Naive B cell (primary cell): ENCODE measurements around the gene NPAS3. TPM values are rescaled to one million over a fixed set of nuclear protein-coding genes. Genes with fewer than 3 reads are reported as not detected.
A peak's percentile ranks its signal among the peaks of the same experiment; 100 is the strongest.

ENCODE experiments used
- ATAC-seq, 2 donors: fragments of 150-1000 bp; cut with Tn5 transposase; 2 replicates each; pipeline ENCODE4 v1.10.0; 2021; ENCODE audit warnings: low read depth in 2 of 2, mild to moderate bottlenecking in 2 of 2, moderate library complexity in 2 of 2
- DNase-seq: peaks from one replicate; pipeline ENCODE4 v3.0.0; 2022
- H3K27ac Mint-ChIP-seq, 6 donors: one replicate each; pipeline ENCODE4 v1.8.0; 2020 to 2022; ENCODE audit warnings: mild to moderate bottlenecking in 6 of 6, mixed read lengths in 6 of 6, moderate library complexity in 5 of 6, inconsistent platforms in 2 of 6
- H3K27me3 Mint-ChIP-seq, 3 donors: one replicate each; pipeline ENCODE4 v1.8.0; 2021 to 2022; ENCODE audit warnings: mixed read lengths in 3 of 3, mild to moderate bottlenecking in 1 of 3
- H3K36me3 Mint-ChIP-seq, 2 donors: one replicate each; pipeline ENCODE4 v1.8.0; 2020 to 2022; ENCODE audit warnings: mixed read lengths in 2 of 2, inconsistent platforms in 1 of 2, mild to moderate bottlenecking in 1 of 2
- H3K4me1 Mint-ChIP-seq, 3 donors: one replicate each; pipeline ENCODE4 v1.8.0; 2020 to 2022; ENCODE audit warnings: mixed read lengths in 3 of 3, inconsistent platforms in 1 of 3, mild to moderate bottlenecking in 1 of 3, moderate library complexity in 1 of 3
- H3K4me3 Mint-ChIP-seq, 8 donors: one replicate each; pipeline ENCODE4 v1.8.0; 2020 to 2022; ENCODE audit warnings: mild to moderate bottlenecking in 8 of 8, mixed read lengths in 8 of 8, moderate library complexity in 8 of 8, inconsistent platforms in 2 of 8
- H3K9me3 Mint-ChIP-seq, 7 donors: one replicate each; pipeline ENCODE4 v1.8.0; 2020 to 2022; ENCODE audit warnings: mixed read lengths in 7 of 7, mild to moderate bottlenecking in 5 of 7, inconsistent platforms in 2 of 7, moderate library complexity in 1 of 7
- polyA plus RNA-seq, 6 donors: library from polyadenylated mRNA; unstranded; fragments of 300-500 nt; fragmentation: Illumina TruSeq; gene quantifications; one replicate each; pipeline ENCODE4 v1.2.3, GENCODE V29; 2021; ENCODE audit warnings: low read depth in 6 of 6

NPAS3 gene
- polyA plus RNA-seq, 6 donors from 2014 or later: not detected

DNA sequence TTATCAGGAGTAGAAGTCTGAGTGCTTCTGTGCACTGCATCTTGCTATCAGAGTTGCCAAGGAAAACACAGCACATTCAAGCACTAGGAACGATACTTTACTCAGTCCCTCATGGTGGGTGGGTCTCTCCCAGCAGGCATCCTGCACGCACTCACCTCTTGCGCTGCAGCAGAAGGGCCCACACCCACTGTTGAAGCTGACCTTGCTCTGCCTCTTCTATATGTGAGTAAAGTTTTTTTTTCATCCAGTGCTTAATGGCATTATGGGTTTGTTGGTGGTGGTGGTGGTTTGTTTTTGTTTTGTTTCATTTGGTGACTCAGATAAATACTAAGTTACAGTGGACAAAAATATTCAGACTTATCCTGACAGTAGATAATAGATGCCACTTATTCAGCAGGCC lies 663.7 kb downstream of the NPAS3 start:
- Mint-ChIP-seq H3K4me3 (no peak overlapping the region), H3K9me3 (peaks cover 0 to 5% (median 2%) of the 10 kb centered on the region in 7 donors), H3K4me1 (no peaks in the 10 kb centered on the region), H3K27ac (no peak overlapping the region), H3K27me3 (peaks cover 0 to 6% (median 0%) of the 10 kb centered on the region in 3 donors), H3K36me3 (no peaks in the 10 kb centered on the region)
- DNase-seq (no peak), ATAC-seq (no peak)

DNA sequence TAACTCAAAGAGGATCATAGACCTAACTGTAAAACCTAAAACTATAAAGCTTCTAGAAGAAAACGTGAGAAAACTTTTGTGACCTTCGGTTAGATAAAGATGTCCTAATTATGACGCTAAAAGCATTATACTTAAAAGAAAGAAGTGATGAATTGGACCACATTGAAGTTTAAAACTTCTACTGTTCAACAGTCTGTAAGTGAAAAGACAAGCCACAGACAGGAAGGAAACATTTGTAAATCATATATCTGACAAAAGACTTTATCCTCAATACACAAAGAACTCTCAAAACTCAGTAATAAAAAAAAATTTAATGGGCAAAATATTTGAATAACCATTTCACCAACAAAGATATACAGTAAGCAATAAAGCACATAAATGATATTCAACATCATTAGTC lies 667.9 kb downstream of the NPAS3 start:
- H3K4me1 Mint-ChIP-seq: no peaks in the 10 kb centered on the region
- H3K27ac Mint-ChIP-seq: no peak overlapping the region
- H3K27me3 Mint-ChIP-seq: peaks cover 0 to 6% (median 0%) of the 10 kb centered on the region in 3 donors
- H3K4me3 Mint-ChIP-seq: no peak overlapping the region
- H3K36me3 Mint-ChIP-seq: no peaks in the 10 kb centered on the region
- DNase-seq (no peak), ATAC-seq (no peak)
- H3K9me3 Mint-ChIP-seq: peaks cover 0 to 5% (median 2%) of the 10 kb centered on the region in 7 donors

DNA sequence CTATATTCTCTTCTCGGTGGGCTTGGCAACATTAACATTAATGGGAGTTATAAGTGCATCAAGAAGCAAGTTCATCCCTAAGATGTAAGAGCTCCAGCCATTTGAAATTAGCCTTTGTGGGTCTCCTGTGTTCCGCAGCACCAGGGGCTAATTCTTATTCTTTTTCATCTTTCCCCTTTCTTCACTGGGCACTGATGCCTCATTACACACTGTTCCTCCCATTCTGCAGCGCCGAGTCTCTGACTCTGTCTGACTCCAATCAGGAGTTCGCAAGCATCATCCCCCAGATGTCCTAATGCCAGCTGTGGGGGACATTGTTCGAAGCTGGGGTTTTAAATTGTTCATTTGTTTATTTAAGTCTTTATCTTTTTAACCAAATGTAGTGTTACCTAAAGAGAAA lies 670.9 kb downstream of the NPAS3 start:
- Mint-ChIP-seq H3K4me3 (no peak overlapping the region), H3K27ac (no peak overlapping the region), H3K9me3 (peaks cover 0 to 4% (median 0%) of the 10 kb centered on the region in 7 donors), H3K4me1 (no peaks in the 10 kb centered on the region), H3K36me3 (no peaks in the 10 kb centered on the region), H3K27me3 (no peaks in the 10 kb centered on the region)
- DNase-seq: no peak
- no peak for ATAC-seq

DNA sequence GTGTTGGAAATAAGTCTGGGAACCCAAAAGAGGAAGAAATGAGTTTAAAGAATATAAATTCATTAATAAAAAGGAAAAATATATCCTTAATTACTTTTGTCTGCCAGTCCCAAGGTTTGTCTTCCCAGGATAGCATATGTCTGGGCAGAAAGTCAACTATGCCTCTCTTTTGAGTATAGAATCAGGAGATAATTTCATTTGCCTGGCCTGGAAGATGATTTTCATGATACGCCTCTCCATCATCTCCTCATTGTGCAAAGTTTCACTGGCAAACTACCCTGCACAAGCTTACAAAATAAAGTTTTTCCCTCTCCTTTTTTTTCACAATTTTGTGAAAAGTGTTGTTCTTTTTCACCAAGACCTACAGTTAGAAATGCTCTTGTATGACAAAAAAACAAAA lies 671.4 kb downstream of the NPAS3 start:
- no peak overlapping the region for H3K4me3 Mint-ChIP-seq
- ATAC-seq (no peak), DNase-seq (no peak)

DNA sequence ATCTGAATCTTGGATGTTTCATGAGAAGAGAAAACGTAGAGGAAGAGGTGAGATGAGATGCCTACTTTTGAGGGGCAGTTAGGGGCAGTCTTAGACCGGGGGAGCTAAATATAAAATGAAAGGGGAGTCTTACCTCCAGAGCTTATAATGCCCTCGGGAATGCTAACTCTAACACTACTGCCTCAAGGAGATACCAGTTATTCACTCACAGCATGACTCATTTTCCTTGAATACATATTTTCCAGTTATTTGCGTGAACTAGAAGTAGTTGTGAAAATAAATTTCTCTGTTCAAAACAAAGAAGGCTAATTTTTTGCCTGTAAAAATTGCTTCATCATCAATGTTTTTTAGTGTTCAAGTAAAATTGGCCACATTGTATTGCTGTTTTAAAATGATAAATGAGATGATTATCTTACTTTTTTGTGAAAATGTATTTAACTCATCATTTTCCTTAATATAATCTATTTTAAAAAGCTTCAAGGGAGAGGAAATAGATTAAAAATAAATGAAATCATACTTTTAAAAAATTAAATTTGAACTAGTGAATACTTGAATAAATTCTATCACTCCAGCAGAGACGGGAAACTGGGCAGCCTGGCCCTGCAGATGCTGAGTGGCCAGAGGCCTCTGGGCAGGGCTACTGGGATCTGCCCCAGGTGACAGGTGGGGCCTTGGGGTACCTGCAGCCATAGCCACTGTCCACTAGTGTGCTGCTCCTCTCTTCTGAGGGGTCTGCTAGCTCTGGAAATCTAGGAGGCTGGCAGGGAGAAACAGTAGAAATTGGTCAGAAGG lies 672.9 kb downstream of the NPAS3 start:
- Mint-ChIP-seq H3K36me3 (no peaks in the 10 kb centered on the region), H3K27ac (no peak overlapping the region), H3K9me3 (peaks cover 0 to 4% (median 0%) of the 10 kb centered on the region in 7 donors), H3K4me1 (no peaks in the 10 kb centered on the region), H3K27me3 (no peaks in the 10 kb centered on the region), H3K4me3 (no peak overlapping the region)
- no peak for ATAC-seq
- no peak for DNase-seq

More for the DNA sequence above, 671.4 kb downstream of the NPAS3 start:
- H3K27me3 Mint-ChIP-seq: no peaks in the 10 kb centered on the region
- no peak overlapping the region for H3K27ac Mint-ChIP-seq
- H3K36me3 Mint-ChIP-seq: no peaks in the 10 kb centered on the region
- no peaks in the 10 kb centered on the region for H3K4me1 Mint-ChIP-seq
- peaks cover 0 to 4% (median 2%) of the 10 kb centered on the region in 7 donors for H3K9me3 Mint-ChIP-seq

DNA sequence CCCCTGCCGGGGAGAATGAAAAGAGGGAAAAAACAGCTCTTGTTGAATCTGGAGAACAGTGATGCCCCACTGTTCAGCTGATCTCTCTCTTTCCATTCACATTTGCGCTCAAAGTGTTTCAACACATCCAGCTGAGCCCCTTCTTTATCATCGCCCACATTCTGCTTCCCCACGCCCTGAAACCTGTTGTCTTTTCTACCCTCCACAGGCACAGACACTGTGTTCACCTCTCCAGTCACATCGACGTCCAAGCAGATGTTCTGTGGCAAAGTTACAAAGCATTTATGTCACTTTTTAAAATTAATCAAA lies 673.5 kb downstream of the NPAS3 start:
- ATAC-seq: no peak
- H3K27ac Mint-ChIP-seq: peak overlapping the region in 1 of 6 donors; percentile 58
- H3K4me1 Mint-ChIP-seq: no peaks in the 10 kb centered on the region
- H3K36me3 Mint-ChIP-seq: no peaks in the 10 kb centered on the region
- no peaks in the 10 kb centered on the region for H3K27me3 Mint-ChIP-seq
- no peak for DNase-seq
- no peak overlapping the region for H3K4me3 Mint-ChIP-seq
- peaks cover 0 to 4% (median 0%) of the 10 kb centered on the region in 7 donors for H3K9me3 Mint-ChIP-seq

DNA sequence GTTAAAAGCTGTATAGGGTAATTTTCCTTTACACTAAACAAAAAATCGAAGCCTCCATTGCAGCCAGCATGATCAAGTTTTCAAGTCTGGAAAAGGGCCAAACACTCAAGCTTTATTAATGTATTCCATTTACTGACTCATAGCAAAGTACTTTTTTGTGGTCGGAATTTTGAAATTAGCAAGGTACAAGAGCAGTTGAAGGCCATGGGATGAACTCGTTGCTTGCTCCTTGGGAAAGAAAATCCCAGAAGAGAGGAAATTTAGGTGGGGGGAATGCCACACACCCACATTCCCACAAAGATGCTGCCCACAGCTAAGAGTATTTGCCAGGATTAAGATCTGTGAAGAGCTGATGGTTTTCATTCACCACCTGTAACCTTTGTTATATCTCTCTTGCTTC lies 678.5 kb downstream of the NPAS3 start:
- Mint-ChIP-seq H3K4me3 (no peak overlapping the region), H3K27ac (no peak overlapping the region), H3K36me3 (no peaks in the 10 kb centered on the region), H3K9me3 (peaks cover 0 to 3% (median 0%) of the 10 kb centered on the region in 7 donors), H3K27me3 (peaks cover 0 to 5% (median 0%) of the 10 kb centered on the region in 3 donors), H3K4me1 (no peaks in the 10 kb centered on the region)
- ATAC-seq (no peak), DNase-seq (no peak)

DNA sequence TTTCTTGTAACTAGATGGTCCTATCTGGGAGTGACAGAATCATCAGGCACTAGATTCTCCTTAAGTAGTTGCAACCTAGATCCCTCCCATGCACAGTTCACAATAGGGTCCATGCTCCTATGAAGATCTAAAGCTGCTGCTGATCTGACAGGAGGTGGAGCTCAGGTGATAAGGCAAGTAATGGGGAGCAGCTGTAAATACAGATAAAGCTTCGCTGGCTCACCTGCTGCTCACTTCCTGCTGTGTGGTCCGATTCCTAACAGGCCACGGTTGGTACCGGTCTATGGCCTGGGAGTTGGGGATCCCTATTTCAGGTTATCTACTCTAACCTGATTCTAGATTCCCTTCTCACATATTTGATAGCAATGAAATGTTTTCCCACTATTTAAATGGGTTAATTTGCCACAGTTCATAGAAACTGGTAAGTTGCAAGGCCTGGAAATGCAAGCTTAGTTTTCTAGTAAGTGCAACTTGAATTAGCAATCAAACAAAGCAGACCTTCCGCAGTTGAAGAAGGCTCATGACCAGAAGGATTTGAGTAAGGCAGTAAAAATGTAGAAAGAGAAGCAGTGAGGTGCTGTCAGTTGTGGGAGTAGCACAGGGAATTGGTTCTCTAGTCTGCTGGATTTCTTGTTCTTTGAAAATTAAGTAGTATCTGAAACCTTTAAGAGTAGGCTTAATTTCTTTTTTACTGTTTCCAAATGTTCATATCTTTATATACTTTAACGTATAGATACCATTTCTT lies 679.9 kb downstream of the NPAS3 start:
- no peak overlapping the region for H3K4me3 Mint-ChIP-seq
- H3K27me3 Mint-ChIP-seq: peaks cover 0 to 5% (median 3%) of the 10 kb centered on the region in 3 donors
- ATAC-seq: no peak
- peaks cover 0 to 2% (median 0%) of the 10 kb centered on the region in 7 donors for H3K9me3 Mint-ChIP-seq
- H3K4me1 Mint-ChIP-seq: no peaks in the 10 kb centered on the region
- no peak for DNase-seq
- no peak overlapping the region for H3K27ac Mint-ChIP-seq
- no peaks in the 10 kb centered on the region for H3K36me3 Mint-ChIP-seq

DNA sequence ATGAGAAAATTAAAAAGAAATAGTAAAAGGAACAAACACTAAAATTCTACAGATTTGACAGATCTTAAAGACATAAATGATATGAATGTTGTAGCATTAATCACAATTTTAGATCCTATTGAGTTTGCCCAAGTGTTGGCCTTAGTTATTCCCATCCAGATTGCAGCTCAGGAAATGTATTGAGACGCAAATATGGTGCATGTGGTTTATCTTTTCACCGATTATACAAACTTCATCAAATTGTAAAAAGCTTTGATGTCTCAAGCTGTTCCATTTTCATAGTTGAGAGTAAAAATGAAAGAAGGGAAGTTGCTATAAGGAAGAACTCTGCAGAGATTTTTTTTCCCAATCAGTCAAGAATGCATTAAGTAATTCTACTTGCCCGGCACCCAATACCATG lies 683.8 kb downstream of the NPAS3 start:
- Mint-ChIP-seq H3K4me1 (no peaks in the 10 kb centered on the region), H3K4me3 (no peak overlapping the region), H3K27ac (no peak overlapping the region), H3K27me3 (peaks cover 0 to 6% (median 5%) of the 10 kb centered on the region in 3 donors), H3K9me3 (peaks cover 0 to 2% (median 0%) of the 10 kb centered on the region in 7 donors), H3K36me3 (no peaks in the 10 kb centered on the region)
- ATAC-seq (no peak), DNase-seq (no peak)

DNA sequence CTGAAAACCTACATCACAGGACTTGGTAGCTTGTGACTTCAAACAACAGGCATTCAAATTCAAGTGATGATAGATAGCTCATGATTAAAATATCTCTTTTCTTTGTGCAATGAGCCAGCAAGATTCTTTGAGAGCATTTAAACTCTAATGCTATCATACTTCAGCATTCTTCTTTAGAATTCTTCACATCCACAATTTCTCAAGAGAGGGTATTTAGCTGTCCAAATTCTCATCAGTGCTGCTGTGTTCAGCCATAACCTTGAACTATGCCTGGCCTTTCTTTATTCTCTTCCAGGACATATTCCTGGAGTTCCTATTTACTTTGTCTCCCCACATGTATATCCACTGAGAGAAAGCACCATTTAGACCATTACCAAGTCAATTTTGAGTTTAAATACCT lies 691.1 kb downstream of the NPAS3 start:
- ATAC-seq: no peak
- no peak overlapping the region for H3K4me3 Mint-ChIP-seq
- H3K36me3 Mint-ChIP-seq: no peaks in the 10 kb centered on the region
- H3K4me1 Mint-ChIP-seq: no peaks in the 10 kb centered on the region
- DNase-seq: no peak
- H3K27ac Mint-ChIP-seq: no peak overlapping the region
- H3K9me3 Mint-ChIP-seq: peaks cover 0 to 5% (median 0%) of the 10 kb centered on the region in 7 donors
- H3K27me3 Mint-ChIP-seq: no peaks in the 10 kb centered on the region

DNA sequence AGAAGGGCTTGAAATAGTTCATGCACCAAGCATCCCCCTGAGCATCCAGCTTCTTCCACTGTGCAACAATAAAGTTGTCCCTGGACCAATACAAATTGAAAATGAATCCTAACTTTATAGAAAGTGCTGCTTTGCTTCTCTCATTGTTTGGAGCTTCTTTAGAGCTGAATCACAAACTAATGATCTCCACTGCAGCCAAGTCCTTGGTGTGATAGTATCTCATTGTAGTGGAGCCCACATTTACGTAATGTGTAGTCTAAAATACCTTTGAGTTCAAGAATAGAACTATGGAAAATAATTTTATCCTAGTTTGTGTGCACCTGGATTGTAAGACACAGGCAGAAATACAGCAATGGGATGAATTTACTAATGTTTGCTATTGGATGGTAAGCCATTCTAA lies 692.3 kb downstream of the NPAS3 start:
- DNase-seq (no peak), ATAC-seq (no peak)
- Mint-ChIP-seq H3K4me1 (no peaks in the 10 kb centered on the region), H3K27me3 (no peaks in the 10 kb centered on the region), H3K27ac (no peak overlapping the region), H3K36me3 (no peaks in the 10 kb centered on the region), H3K9me3 (peaks cover 0 to 7% (median 0%) of the 10 kb centered on the region in 7 donors), H3K4me3 (no peak overlapping the region)

DNA sequence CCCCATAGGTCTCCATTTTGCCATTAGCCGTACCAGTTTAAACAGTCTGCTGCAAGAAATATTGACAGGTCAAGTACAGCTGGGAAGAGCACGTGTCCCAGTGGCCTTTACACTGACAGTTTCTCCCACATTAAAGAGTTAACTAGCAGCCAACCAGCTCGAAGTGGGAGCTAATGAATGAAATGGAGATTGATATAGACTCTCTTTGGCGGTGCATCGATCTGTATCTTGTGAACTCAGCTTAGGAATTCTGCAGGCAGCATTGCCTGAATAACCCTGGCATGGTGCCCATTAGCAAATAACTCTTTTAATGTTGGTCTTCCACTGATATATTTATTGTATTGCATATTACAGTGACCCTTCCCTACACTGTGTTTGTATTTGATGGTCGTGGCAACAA lies 692.8 kb downstream of the NPAS3 start:
- Mint-ChIP-seq H3K4me1 (no peaks in the 10 kb centered on the region), H3K4me3 (no peak overlapping the region), H3K27ac (no peak overlapping the region), H3K36me3 (no peaks in the 10 kb centered on the region), H3K27me3 (no peaks in the 10 kb centered on the region), H3K9me3 (peaks cover 0 to 7% (median 0%) of the 10 kb centered on the region in 7 donors)
- DNase-seq (no peak), ATAC-seq (no peak)

DNA sequence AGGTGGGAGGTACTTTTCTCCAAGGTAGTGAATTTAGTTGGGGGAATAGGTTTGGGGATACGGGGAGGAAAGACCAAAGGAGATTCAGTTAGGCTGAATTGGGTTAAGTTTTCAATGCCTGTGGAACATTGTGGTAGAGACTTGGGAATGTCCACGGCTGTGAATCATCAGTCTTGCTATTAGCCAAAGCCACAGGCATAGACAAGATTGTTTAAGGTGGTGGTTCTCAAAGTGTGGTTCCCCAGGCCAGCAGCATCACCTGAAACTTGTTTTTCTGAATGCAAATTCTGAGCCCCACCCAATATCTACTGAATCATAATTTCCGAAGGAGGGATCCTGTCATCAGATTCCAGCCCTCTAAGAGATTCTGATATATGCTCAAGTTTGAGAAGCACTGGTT lies 696.0 kb downstream of the NPAS3 start:
- Mint-ChIP-seq H3K36me3 (no peaks in the 10 kb centered on the region), H3K4me3 (no peak overlapping the region), H3K9me3 (peaks cover 0 to 7% (median 0%) of the 10 kb centered on the region in 7 donors), H3K27ac (no peak overlapping the region), H3K4me1 (no peaks in the 10 kb centered on the region), H3K27me3 (no peaks in the 10 kb centered on the region)
- no peak for DNase-seq
- no peak for ATAC-seq

DNA sequence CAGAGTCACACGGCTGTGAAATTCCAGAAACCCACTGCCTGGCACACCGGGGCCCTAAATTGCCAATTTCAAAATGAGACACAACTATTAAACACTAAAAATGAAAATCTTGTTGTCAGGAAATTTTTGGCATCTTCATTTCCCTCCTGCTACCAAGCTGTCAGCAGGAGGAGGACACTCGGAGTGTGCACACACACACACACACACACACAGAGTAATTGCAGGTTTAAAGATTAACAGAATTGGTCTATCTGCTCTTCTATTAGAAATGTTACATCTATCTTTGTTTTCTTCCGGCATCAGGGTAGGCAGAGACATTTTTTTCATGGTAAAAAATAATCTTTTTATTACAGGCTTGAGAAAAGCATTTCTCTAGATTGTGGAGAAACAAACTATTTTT lies 698.0 kb downstream of the NPAS3 start:
- H3K36me3 Mint-ChIP-seq: no peaks in the 10 kb centered on the region
- H3K27ac Mint-ChIP-seq: no peak overlapping the region
- no peak for DNase-seq
- ATAC-seq: no peak
- no peaks in the 10 kb centered on the region for H3K27me3 Mint-ChIP-seq
- no peaks in the 10 kb centered on the region for H3K4me1 Mint-ChIP-seq
- H3K9me3 Mint-ChIP-seq: peaks cover 0 to 7% (median 0%) of the 10 kb centered on the region in 7 donors
- no peak overlapping the region for H3K4me3 Mint-ChIP-seq
